Activated T-cell treated with anti-CD3 and anti-CD28 coated beads, Interleukin-2, amount 50 U/mL, for 24 hours (primary cell): ENCODE results near the gene SULT1B1.

Experiments
- DNase-seq: peaks from one replicate; pipeline ENCODE4 v3.0.0-alpha.2; 2020
- H3K27ac Mint-ChIP-seq: 2 replicates; pipeline ENCODE4 v1.8.0; 2020; ENCODE audit warnings: mild to moderate bottlenecking, mixed read lengths
- H3K27me3 Mint-ChIP-seq: 2 replicates; pipeline ENCODE4 v1.8.0; 2020; ENCODE audit warnings: mixed read lengths
- H3K36me3 Mint-ChIP-seq: 2 replicates; pipeline ENCODE4 v1.8.0; 2020; ENCODE audit warnings: low read depth, mixed read lengths
- H3K4me1 Mint-ChIP-seq: 2 replicates; pipeline ENCODE4 v1.8.0; 2020; ENCODE audit warnings: low read depth, mixed read lengths
- H3K4me3 Mint-ChIP-seq: 2 replicates; pipeline ENCODE4 v1.8.0; 2020; ENCODE audit warnings: mild to moderate bottlenecking, moderate library complexity, mixed read lengths
- H3K9me3 Mint-ChIP-seq: 2 replicates; pipeline ENCODE4 v1.8.0; 2020; ENCODE audit warnings: mixed read lengths

Gene SULT1B1

GRCh38 chr4:69764311-69764710, 3.9 kb upstream of the SULT1B1 start:
- H3K36me3 Mint-ChIP-seq: no peaks in the 10 kb centered on the region
- no peak overlapping the region for H3K4me3 Mint-ChIP-seq
- H3K4me1 Mint-ChIP-seq: peaks cover 40% of the 10 kb centered on the region
- DNase-seq: no peak
- H3K27me3 Mint-ChIP-seq: no peaks in the 10 kb centered on the region
- H3K27ac Mint-ChIP-seq: no peak overlapping the region
- no peaks in the 10 kb centered on the region for H3K9me3 Mint-ChIP-seq

GRCh38 chr4:69763233-69763632, 2.8 kb upstream of the SULT1B1 start:
- Mint-ChIP-seq H3K27ac (peak overlapping the region; percentile 4), H3K9me3 (no peaks in the 10 kb centered on the region), H3K4me3 (no peak overlapping the region), H3K27me3 (no peaks in the 10 kb centered on the region), H3K4me1 (peaks cover 47% of the 10 kb centered on the region), H3K36me3 (no peaks in the 10 kb centered on the region)
- no peak for DNase-seq

GRCh38 chr4:69759189-69759604, 1.2 kb downstream of the SULT1B1 start:
- H3K9me3 Mint-ChIP-seq: no peaks in the 10 kb centered on the region
- H3K4me1 Mint-ChIP-seq: peaks cover 58% of the 10 kb centered on the region
- peak overlapping the region; percentile 60 for H3K4me3 Mint-ChIP-seq
- DNase-seq: no peak
- H3K36me3 Mint-ChIP-seq: no peaks in the 10 kb centered on the region
- H3K27ac Mint-ChIP-seq: peak overlapping the region; percentile 48
- no peaks in the 10 kb centered on the region for H3K27me3 Mint-ChIP-seq

- no peak overlapping the region for H3K4me3 Mint-ChIP-seq
- no peaks in the 10 kb centered on the region for H3K36me3 Mint-ChIP-seq
- DNase-seq: no peak
- no peak overlapping the region for H3K27ac Mint-ChIP-seq
- H3K4me1 Mint-ChIP-seq: peaks cover 48% of the 10 kb centered on the region
- no peaks in the 10 kb centered on the region for H3K9me3 Mint-ChIP-seq
- no peaks in the 10 kb centered on the region for H3K27me3 Mint-ChIP-seq
Observed at GRCh38 chr4:69757464-69757863, 3.0 kb downstream of the SULT1B1 start.

- Mint-ChIP-seq H3K36me3 (peaks cover 2% of the 10 kb centered on the region), H3K9me3 (no peaks in the 10 kb centered on the region), H3K27me3 (no peaks in the 10 kb centered on the region), H3K27ac (no peak overlapping the region), H3K4me1 (peaks cover 36% of the 10 kb centered on the region), H3K4me3 (no peak overlapping the region)
- DNase-seq: no peak
Observed at GRCh38 chr4:69754926-69755580, 5.4 kb downstream of the SULT1B1 start.

GRCh38 chr4:69753686-69754085, 6.7 kb downstream of the SULT1B1 start:
- DNase-seq: no peak
- Mint-ChIP-seq H3K27ac (no peak overlapping the region), H3K36me3 (peaks cover 9% of the 10 kb centered on the region), H3K9me3 (no peaks in the 10 kb centered on the region), H3K4me3 (no peak overlapping the region), H3K4me1 (peaks cover 27% of the 10 kb centered on the region), H3K27me3 (no peaks in the 10 kb centered on the region)

GRCh38 chr4:69750346-69750745, 10.1 kb downstream of the SULT1B1 start:
- DNase-seq: no peak
- Mint-ChIP-seq H3K36me3 (peaks cover 28% of the 10 kb centered on the region), H3K4me3 (no peak overlapping the region), H3K27me3 (no peaks in the 10 kb centered on the region), H3K9me3 (peaks cover 8% of the 10 kb centered on the region), H3K4me1 (peaks cover 4% of the 10 kb centered on the region), H3K27ac (no peak overlapping the region)

GRCh38 chr4:69749771-69750170, 10.6 kb downstream of the SULT1B1 start:
- peaks cover 28% of the 10 kb centered on the region for H3K36me3 Mint-ChIP-seq
- H3K4me3 Mint-ChIP-seq: no peak overlapping the region
- DNase-seq: no peak
- H3K27ac Mint-ChIP-seq: no peak overlapping the region
- H3K27me3 Mint-ChIP-seq: no peaks in the 10 kb centered on the region
- peaks cover 2% of the 10 kb centered on the region for H3K4me1 Mint-ChIP-seq
- H3K9me3 Mint-ChIP-seq: peaks cover 9% of the 10 kb centered on the region

GRCh38 chr4:69748173-69748572, 12.2 kb downstream of the SULT1B1 start:
- Mint-ChIP-seq H3K27ac (no peak overlapping the region), H3K9me3 (peaks cover 14% of the 10 kb centered on the region), H3K4me3 (no peak overlapping the region), H3K4me1 (no peaks in the 10 kb centered on the region), H3K27me3 (no peaks in the 10 kb centered on the region), H3K36me3 (peaks cover 31% of the 10 kb centered on the region)
- no peak for DNase-seq

- H3K36me3 Mint-ChIP-seq: peaks cover 24% of the 10 kb centered on the region
Observed at GRCh38 chr4:69744157-69744478, 16.3 kb downstream of the SULT1B1 start.

GRCh38 chr4:69743476-69744156, 16.8 kb downstream of the SULT1B1 start:
- Mint-ChIP-seq H3K27me3 (no peaks in the 10 kb centered on the region), H3K36me3 (peaks cover 21% of the 10 kb centered on the region), H3K27ac (no peak overlapping the region), H3K4me1 (no peaks in the 10 kb centered on the region), H3K4me3 (no peak overlapping the region), H3K9me3 (peaks cover 20% of the 10 kb centered on the region)
- no peak for DNase-seq

More at GRCh38 chr4:69744157-69744478, 16.3 kb downstream of the SULT1B1 start:
- no peak overlapping the region for H3K4me3 Mint-ChIP-seq
- no peaks in the 10 kb centered on the region for H3K4me1 Mint-ChIP-seq
- no peaks in the 10 kb centered on the region for H3K27me3 Mint-ChIP-seq
- H3K27ac Mint-ChIP-seq: no peak overlapping the region
- H3K9me3 Mint-ChIP-seq: peaks cover 20% of the 10 kb centered on the region
- no peak for DNase-seq

- no peak overlapping the region for H3K27ac Mint-ChIP-seq
Observed at GRCh38 chr4:69742596-69742995, 17.8 kb downstream of the SULT1B1 start.

GRCh38 chr4:69738872-69739271, 21.5 kb downstream of the SULT1B1 start:
- Mint-ChIP-seq H3K27me3 (no peaks in the 10 kb centered on the region), H3K4me3 (no peak overlapping the region), H3K9me3 (peaks cover 7% of the 10 kb centered on the region), H3K4me1 (peaks cover 2% of the 10 kb centered on the region), H3K36me3 (peaks cover 3% of the 10 kb centered on the region), H3K27ac (no peak overlapping the region)
- no peak for DNase-seq

More at GRCh38 chr4:69742596-69742995, 17.8 kb downstream of the SULT1B1 start:
- H3K9me3 Mint-ChIP-seq: peaks cover 20% of the 10 kb centered on the region
- DNase-seq: no peak
- no peaks in the 10 kb centered on the region for H3K4me1 Mint-ChIP-seq
- H3K36me3 Mint-ChIP-seq: peaks cover 11% of the 10 kb centered on the region
- H3K4me3 Mint-ChIP-seq: no peak overlapping the region
- no peaks in the 10 kb centered on the region for H3K27me3 Mint-ChIP-seq

- Mint-ChIP-seq H3K9me3 (no peaks in the 10 kb centered on the region), H3K36me3 (peaks cover 11% of the 10 kb centered on the region)
Observed at GRCh38 chr4:69735119-69735518, 25.3 kb downstream of the SULT1B1 start.

GRCh38 chr4:69731847-69732246, 28.6 kb downstream of the SULT1B1 start:
- Mint-ChIP-seq H3K36me3 (peaks cover 11% of the 10 kb centered on the region), H3K27ac (no peak overlapping the region), H3K4me3 (no peak overlapping the region), H3K4me1 (peaks cover 4% of the 10 kb centered on the region), H3K9me3 (no peaks in the 10 kb centered on the region), H3K27me3 (no peaks in the 10 kb centered on the region)
- DNase-seq: no peak

More at GRCh38 chr4:69735119-69735518, 25.3 kb downstream of the SULT1B1 start:
- Mint-ChIP-seq H3K27ac (no peak overlapping the region), H3K4me1 (peaks cover 2% of the 10 kb centered on the region), H3K4me3 (no peak overlapping the region), H3K27me3 (no peaks in the 10 kb centered on the region)
- no peak for DNase-seq
